ENCODE data around the gene PIGP.

GRCh38 chr21:37032293-37032692 lies 40.6 kb downstream of the PIGP start:
- TF ChIP-seq MAFK (IDR thresholded peaks at IDR 0.05; ENCODE audit: low read depth, low read length), result no peak
- no peak for TF ChIP-seq POLR2A (IDR thresholded peaks at IDR 0.05; ENCODE audit: control extremely low read depth in 1 of 2, low read depth in 2 of 2, low read length in 2 of 2)
- no peak for TF ChIP-seq RFX5 (IDR thresholded peaks at IDR 0.05; ENCODE audit: borderline replicate concordance, low read depth, low read length)
- TF ChIP-seq USF2 (IDR thresholded peaks at IDR 0.05; ENCODE audit: low read length), result no peak
- TF ChIP-seq SUZ12 (IDR thresholded peaks at IDR 0.05; ENCODE audit: low read length), result no peak
- no peak for TF ChIP-seq EZH2 (IDR thresholded peaks at IDR 0.05; ENCODE audit: low read depth, low read length, severe bottlenecking)
- TF ChIP-seq, protein P1, sequence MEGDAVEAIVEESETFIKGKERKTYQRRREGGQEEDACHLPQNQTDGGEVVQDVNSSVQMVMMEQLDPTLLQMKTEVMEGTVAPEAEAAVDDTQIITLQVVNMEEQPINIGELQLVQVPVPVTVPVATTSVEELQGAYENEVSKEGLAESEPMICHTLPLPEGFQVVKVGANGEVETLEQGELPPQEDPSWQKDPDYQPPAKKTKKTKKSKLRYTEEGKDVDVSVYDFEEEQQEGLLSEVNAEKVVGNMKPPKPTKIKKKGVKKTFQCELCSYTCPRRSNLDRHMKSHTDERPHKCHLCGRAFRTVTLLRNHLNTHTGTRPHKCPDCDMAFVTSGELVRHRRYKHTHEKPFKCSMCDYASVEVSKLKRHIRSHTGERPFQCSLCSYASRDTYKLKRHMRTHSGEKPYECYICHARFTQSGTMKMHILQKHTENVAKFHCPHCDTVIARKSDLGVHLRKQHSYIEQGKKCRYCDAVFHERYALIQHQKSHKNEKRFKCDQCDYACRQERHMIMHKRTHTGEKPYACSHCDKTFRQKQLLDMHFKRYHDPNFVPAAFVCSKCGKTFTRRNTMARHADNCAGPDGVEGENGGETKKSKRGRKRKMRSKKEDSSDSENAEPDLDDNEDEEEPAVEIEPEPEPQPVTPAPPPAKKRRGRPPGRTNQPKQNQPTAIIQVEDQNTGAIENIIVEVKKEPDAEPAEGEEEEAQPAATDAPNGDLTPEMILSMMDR (IDR thresholded peaks at IDR 0.05; ENCODE audit: control extremely low read depth in 1 of 3, insufficient read depth in 1 of 3, low read depth in 1 of 3, low read length in 3 of 3), result no peak
- TF ChIP-seq ZNF274 (IDR thresholded peaks at IDR 0.05; ENCODE audit: borderline replicate concordance, extremely low read depth, low read length), result no peak
- no peak for TF ChIP-seq YY1 (IDR thresholded peaks at IDR 0.05; ENCODE audit: low read depth, low read length)
- TF ChIP-seq CREB1 (IDR thresholded peaks at IDR 0.05), result no peak
- TF ChIP-seq POLR2AphosphoS5 (IDR thresholded peaks at IDR 0.05; ENCODE audit: low read depth, low read length), result no peak
- TF ChIP-seq, protein P2, sequence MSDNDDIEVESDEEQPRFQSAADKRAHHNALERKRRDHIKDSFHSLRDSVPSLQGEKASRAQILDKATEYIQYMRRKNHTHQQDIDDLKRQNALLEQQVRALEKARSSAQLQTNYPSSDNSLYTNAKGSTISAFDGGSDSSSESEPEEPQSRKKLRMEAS (IDR thresholded peaks at IDR 0.05), result no peak

All from H1 (cell line).